Activated CD8-positive, alpha-beta memory T cell treated with anti-CD3 and anti-CD28 coated beads, Interleukin-2, amount 50 U/mL, for 4 hours (primary cell): ENCODE results near the gene EMP1.
A peak's percentile ranks its signal among the peaks of the same experiment; 100 is the strongest.

Source experiments
- DNase-seq: peaks from one replicate; pipeline ENCODE4 v3.0.0-alpha.2; 2020

The EMP1 gene

GRCh38 chr12:13198241-13198640 is 1.7 kb downstream of the EMP1 start:
- DNase-seq = no peak

- DNase-seq = no peak
Observed at GRCh38 chr12:13198876-13199275, 2.4 kb downstream of the EMP1 start.

GRCh38 chr12:13199592-13199991 is 3.1 kb downstream of the EMP1 start:
- no peak for DNase-seq

GRCh38 chr12:13200841-13201240 is 4.3 kb downstream of the EMP1 start:
- no peak for DNase-seq

- DNase-seq = no peak
Observed at GRCh38 chr12:13203034-13203922, 6.8 kb downstream of the EMP1 start.

- DNase-seq = no peak
Observed at GRCh38 chr12:13204428-13204827, 7.9 kb downstream of the EMP1 start.

GRCh38 chr12:13205809-13206559 is 9.5 kb downstream of the EMP1 start:
- no peak for DNase-seq

- DNase-seq = no peak
Observed at GRCh38 chr12:13206560-13206897, 10.0 kb downstream of the EMP1 start.

GRCh38 chr12:13208533-13209435 is 12.3 kb downstream of the EMP1 start:
- no peak for DNase-seq

- no peak for DNase-seq
Observed at GRCh38 chr12:13209436-13210235, 13.1 kb downstream of the EMP1 start.

- no peak for DNase-seq
Observed at GRCh38 chr12:13210236-13211190, 14.0 kb downstream of the EMP1 start.

GRCh38 chr12:13211191-13211858 is 14.8 kb downstream of the EMP1 start:
- no peak for DNase-seq

GRCh38 chr12:13211859-13212664 is 15.5 kb downstream of the EMP1 start:
- DNase-seq = peak; percentile 67

- DNase-seq = no peak
Observed at GRCh38 chr12:13215056-13215455, 18.5 kb downstream of the EMP1 start.

- no peak for DNase-seq
Observed at GRCh38 chr12:13218641-13219040, 22.1 kb downstream of the EMP1 start.

- DNase-seq = no peak
Observed at GRCh38 chr12:13219320-13219719, 22.8 kb downstream of the EMP1 start.

- DNase-seq = no peak
Observed at GRCh38 chr12:13220838-13221237, 24.3 kb downstream of the EMP1 start.

GRCh38 chr12:13222076-13222475 is 25.6 kb downstream of the EMP1 start:
- no peak for DNase-seq

- no peak for DNase-seq
Observed at GRCh38 chr12:13223179-13223804, 26.8 kb downstream of the EMP1 start.
